Lung (tissue), 12 donors: ENCODE results near the gene MBD3. TPM values are rescaled to one million over a fixed set of nuclear protein-coding genes. Genes with fewer than 3 reads are reported as not detected.

Experiments
- ATAC-seq: fragments of 200-7000 bp; cut with Tn5 transposase; one replicate; pipeline ENCODE4 v1.9.1; 2020; ENCODE audit warnings: moderate number of reproducible peaks; ENCODE audit not compliant: insufficient read depth, low FRiP score
- DNase-seq, 3 donors: peaks; one replicate each; pipeline ENCODE4 v3.0.0-alpha.2; 2013 to 2017
- H3K27ac ChIP-seq, 2 donors: one replicate each; pipeline ENCODE4 v1.5.1; 2013; ENCODE audit warnings: mild to moderate bottlenecking in 2 of 2, moderate library complexity in 2 of 2, control low read depth in 1 of 2, inconsistent platforms in 1 of 2, low read depth in 1 of 2, low read length in 1 of 2
- H3K27me3 ChIP-seq, 3 donors: one replicate each; pipeline ENCODE4 v1.5.1; 2013; ENCODE audit warnings: low read length in 2 of 3; ENCODE audit not compliant: control insufficient read depth in 3 of 3, insufficient read depth in 3 of 3
- H3K36me3 ChIP-seq, 4 donors: one replicate each; pipeline ENCODE4 v1.5.1; 2013; ENCODE audit warnings: low read length in 4 of 4, mild to moderate bottlenecking in 1 of 4, moderate library complexity in 1 of 4; ENCODE audit not compliant: control insufficient read depth in 4 of 4, insufficient read depth in 4 of 4
- H3K4me1 ChIP-seq, 5 donors: one replicate each; pipeline ENCODE4 v1.5.1; 2013; ENCODE audit warnings: low read length in 5 of 5, mild to moderate bottlenecking in 2 of 5, moderate library complexity in 1 of 5; ENCODE audit not compliant: control insufficient read depth in 5 of 5, insufficient read depth in 5 of 5
- H3K4me3 ChIP-seq: one replicate; pipeline ENCODE4 v1.5.1; 2013; ENCODE audit warnings: mild to moderate bottlenecking, control low read depth, moderate library complexity
- H3K9ac ChIP-seq, 2 donors: one replicate each; pipeline ENCODE4 v1.5.1; 2013; ENCODE audit warnings: low read length in 2 of 2, control low read depth in 1 of 2; ENCODE audit not compliant: insufficient read depth in 1 of 2
- H3K9me3 ChIP-seq, 4 donors: one replicate each; pipeline ENCODE4 v1.5.1; 2013; ENCODE audit warnings: low read length in 3 of 4, mild to moderate bottlenecking in 1 of 4, moderate library complexity in 1 of 4; ENCODE audit not compliant: control insufficient read depth in 4 of 4, insufficient read depth in 3 of 4
- CTCF ChIP-seq: IDR thresholded peaks from 2 replicates; pipeline ENCODE4 v1.5.1; 2012; ENCODE audit warnings: mild to moderate bottlenecking; ENCODE audit errors: control extremely low read depth, extremely low read depth
- WGBS, 2 donors: extraction: QIAGEN DNeasy Blood & Tissue Kit; methylation state at CpG; one replicate each; pipeline ENCODE4 v1.1.7; 2013; 5-methylcytosine and 5-hydroxymethylcytosine counted together
- polyA plus RNA-seq, 2 donors: library from polyadenylated mRNA; stranded (reverse); fragments of 200-250 nt; gene quantifications; one replicate each; pipeline ENCODE4 v1.2.1, GENCODE V29; 2013
- total RNA-seq, 2 donors: library from RNA; depleted of rRNA in 1 of 2; stranded (reverse); fragments of >200 nt in 1 of 2; gene quantifications; one replicate each; pipeline ENCODE4 v1.2.1, GENCODE V29; 2014 to 2021
- donor health status: control.
- donor health status: control.
- donor health status: Bipolar disorder and iron deficiency.
- donor health status: healthy.
- donor health status: DM: yes; HTN: yes; CAD: no.

The MBD3 gene
- total and polyA plus RNA-seq, 4 donors = 48.1 to 129 (median 88.7) TPM

- Histone ChIP-seq H3K9me3 (peaks cover 0 to 3% (median 0%) of the 10 kb centered on the region in 4 donors), H3K4me1 (peaks cover 0 to 15% (median 5%) of the 10 kb centered on the region in 5 donors), H3K9ac (no peak overlapping the region), H3K27ac (no peak overlapping the region), H3K4me3 (no peak overlapping the region), H3K27me3 (no peaks in the 10 kb centered on the region), H3K36me3 (peaks cover 4 to 29% (median 14%) of the 10 kb centered on the region in 4 donors)
- no peak for TF ChIP-seq CTCF
- WGBS, 2 donors = 34 to 44% methylated on average over 23 of the region's 23 CpGs
- no peak for DNase-seq
- no peak for ATAC-seq
These were observed 15.9 kb upstream of the MBD3 start for GRCh38 chr19:1608359-1609102.

- ATAC-seq (no peak), DNase-seq (no peak)
- Histone ChIP-seq H3K27me3 (no peaks in the 10 kb centered on the region), H3K9me3 (no peaks in the 10 kb centered on the region), H3K9ac (peak overlapping the region in 1 of 2 donors; percentile 63), H3K4me1 (peaks cover 0 to 21% (median 5%) of the 10 kb centered on the region in 5 donors), H3K27ac (peak overlapping the region; percentile 78 to 83), H3K4me3 (peak overlapping the region; percentile 6), H3K36me3 (peaks cover 0 to 15% (median 2%) of the 10 kb centered on the region in 4 donors)
- no peak for TF ChIP-seq CTCF
- 14 to 21% methylated on average over 14 to 16 of the region's 16 CpGs for WGBS, 2 donors
These were observed 13.5 kb upstream of the MBD3 start for GRCh38 chr19:1606138-1606651.

GRCh38 chr19:1605236-1606137 is 12.8 kb upstream of the MBD3 start, which contains the start of gene UQCR11:
Gene UQCR11, minus strand, starts transcription at chr19:1605462. Its CDS starts 53 bp downstream, at chr19:1605409.
- ATAC-seq = peak; percentile 94
- Histone ChIP-seq H3K9me3 (no peaks in the 10 kb centered on the region), H3K27me3 (no peaks in the 10 kb centered on the region), H3K9ac (peak within 1 kb of the TSS; percentile 61 to 63), H3K4me3 (peak within 1 kb of the TSS; percentile 89), H3K36me3 (peaks cover 0 to 13% (median 1%) of the 10 kb centered on the region in 4 donors), H3K27ac (peak within 1 kb of the TSS; percentile 91 to 94), H3K4me1 (peaks cover 0 to 21% (median 5%) of the 10 kb centered on the region in 5 donors)
- 0% methylated on average over 63 to 79 of the region's 79 CpGs for WGBS, 2 donors
- DNase-seq = peak; percentile 97 to 98 (median 97)
- peak; percentile 29 for TF ChIP-seq CTCF
